Naive thymus-derived CD4-positive, alpha-beta T cell (primary cell): ENCODE results near the gene CREB3L4. TPM values are rescaled to one million over a fixed set of nuclear protein-coding genes. Genes with fewer than 3 reads are reported as not detected.

ENCODE experiments used
- ATAC-seq: fragments of 150-1000 bp; cut with Tn5 transposase; 2 replicates; pipeline ENCODE4 v1.10.0; 2021; ENCODE audit warnings: mild to moderate bottlenecking, moderate library complexity
- CTCF ChIA-PET: fragments of 350-600 bp; sonication (Branson Sonifier 250); formaldehyde crosslinking; loops from one replicate; lab custom pipeline; 2021; ENCODE audit warnings: antibody characterized with exemption; lab: Charles Lee
- POLR2A ChIA-PET: fragments of 350-600 bp; sonication (Branson Sonifier 250); formaldehyde crosslinking; loops from one replicate; lab custom pipeline; 2021; ENCODE audit warnings: antibody characterized with exemption, inconsistent platforms; lab: Charles Lee
- DNase-seq, 9 donors: peaks; one replicate each; pipeline versions ENCODE4 v3.0.0 to v3.0.0-alpha.2; 2020 to 2022; ENCODE audit warnings: mixed read lengths in 1 of 9
- H3K27ac ChIP-seq: one replicate; pipeline ENCODE4 v1.7.0; 2013; ENCODE audit warnings: mild to moderate bottlenecking, low read depth, low read length, moderate library complexity
- H3K27me3 ChIP-seq, 2 donors: one replicate each; pipeline ENCODE4 v1.7.0; 2013; ENCODE audit warnings: low read length in 2 of 2, mild to moderate bottlenecking in 2 of 2, moderate library complexity in 2 of 2; ENCODE audit not compliant: control insufficient read depth in 2 of 2, insufficient read depth in 2 of 2
- H3K36me3 ChIP-seq, 3 experiments: 1 replicate in 2 of 3; 2 replicates in 1 of 3; pipeline ENCODE4 v1.7.0; 2013; ENCODE audit warnings: low read length in 3 of 3, mild to moderate bottlenecking in 3 of 3, moderate library complexity in 1 of 3; ENCODE audit not compliant: insufficient read depth in 3 of 3, control insufficient read depth in 2 of 3
- H3K4me1 ChIP-seq, 2 donors: one replicate each; pipeline ENCODE4 v1.7.0; 2013; ENCODE audit warnings: low read length in 2 of 2, mild to moderate bottlenecking in 2 of 2, moderate library complexity in 1 of 2; ENCODE audit not compliant: control insufficient read depth in 2 of 2, insufficient read depth in 2 of 2
- H3K4me3 ChIP-seq: 2 replicates; pipeline ENCODE4 v1.7.0; 2013; ENCODE audit warnings: mild to moderate bottlenecking, low read length
- H3K9me3 ChIP-seq, 3 experiments: 1 replicate in 2 of 3; 2 replicates in 1 of 3; pipeline ENCODE4 v1.7.0; 2013; ENCODE audit warnings: low read length in 3 of 3; ENCODE audit not compliant: control insufficient read depth in 2 of 3
- H3K27ac Mint-ChIP-seq, 9 donors: one replicate each; pipeline ENCODE4 v1.8.0; 2020 to 2022; ENCODE audit warnings: mixed read lengths in 9 of 9, mild to moderate bottlenecking in 8 of 9, moderate library complexity in 5 of 9, inconsistent platforms in 2 of 9
- H3K27me3 Mint-ChIP-seq, 5 donors: one replicate each; pipeline ENCODE4 v1.8.0; 2021 to 2022; ENCODE audit warnings: mixed read lengths in 5 of 5, mild to moderate bottlenecking in 1 of 5
- H3K36me3 Mint-ChIP-seq, 5 donors: one replicate each; pipeline ENCODE4 v1.8.0; 2020 to 2022; ENCODE audit warnings: mixed read lengths in 5 of 5, mild to moderate bottlenecking in 3 of 5, inconsistent platforms in 1 of 5
- H3K4me1 Mint-ChIP-seq, 7 donors: one replicate each; pipeline ENCODE4 v1.8.0; 2020 to 2022; ENCODE audit warnings: mixed read lengths in 7 of 7, mild to moderate bottlenecking in 3 of 7, inconsistent platforms in 1 of 7
- H3K4me3 Mint-ChIP-seq, 10 donors: one replicate each; pipeline ENCODE4 v1.8.0; 2020 to 2022; ENCODE audit warnings: mild to moderate bottlenecking in 10 of 10, mixed read lengths in 10 of 10, moderate library complexity in 6 of 10, inconsistent platforms in 2 of 10
- H3K9me3 Mint-ChIP-seq, 11 donors: one replicate each; pipeline ENCODE4 v1.8.0; 2020 to 2022; ENCODE audit warnings: mixed read lengths in 11 of 11, mild to moderate bottlenecking in 4 of 11, inconsistent platforms in 1 of 11, moderate library complexity in 1 of 11
- intact Hi-C, 2 donors: fragments of 100-400 bp; cut with micrococcal nuclease; formaldehyde crosslinking; loops; one replicate each; pipeline ENCODE4 v1.15.1; 2023
- polyA plus RNA-seq, 2 donors: library from polyadenylated mRNA; unstranded; fragments of 300-500 nt; fragmentation: Illumina TruSeq; gene quantifications; one replicate each; pipeline ENCODE4 v1.2.3, GENCODE V29; 2021
- total RNA-seq, 6 experiments: library from RNA in 5 of 6; stranded (reverse) in 5 of 6; gene quantifications; 1 replicate in 5 of 6; 2 replicates in 1 of 6; pipeline ENCODE4 v1.2.3 and lab custom pipeline; 2021 to 2026

The CREB3L4 gene
- total and polyA plus RNA-seq, 7 experiments from 2014 or later: 4.6 to 8.4 (median 7.0) TPM

DNA sequence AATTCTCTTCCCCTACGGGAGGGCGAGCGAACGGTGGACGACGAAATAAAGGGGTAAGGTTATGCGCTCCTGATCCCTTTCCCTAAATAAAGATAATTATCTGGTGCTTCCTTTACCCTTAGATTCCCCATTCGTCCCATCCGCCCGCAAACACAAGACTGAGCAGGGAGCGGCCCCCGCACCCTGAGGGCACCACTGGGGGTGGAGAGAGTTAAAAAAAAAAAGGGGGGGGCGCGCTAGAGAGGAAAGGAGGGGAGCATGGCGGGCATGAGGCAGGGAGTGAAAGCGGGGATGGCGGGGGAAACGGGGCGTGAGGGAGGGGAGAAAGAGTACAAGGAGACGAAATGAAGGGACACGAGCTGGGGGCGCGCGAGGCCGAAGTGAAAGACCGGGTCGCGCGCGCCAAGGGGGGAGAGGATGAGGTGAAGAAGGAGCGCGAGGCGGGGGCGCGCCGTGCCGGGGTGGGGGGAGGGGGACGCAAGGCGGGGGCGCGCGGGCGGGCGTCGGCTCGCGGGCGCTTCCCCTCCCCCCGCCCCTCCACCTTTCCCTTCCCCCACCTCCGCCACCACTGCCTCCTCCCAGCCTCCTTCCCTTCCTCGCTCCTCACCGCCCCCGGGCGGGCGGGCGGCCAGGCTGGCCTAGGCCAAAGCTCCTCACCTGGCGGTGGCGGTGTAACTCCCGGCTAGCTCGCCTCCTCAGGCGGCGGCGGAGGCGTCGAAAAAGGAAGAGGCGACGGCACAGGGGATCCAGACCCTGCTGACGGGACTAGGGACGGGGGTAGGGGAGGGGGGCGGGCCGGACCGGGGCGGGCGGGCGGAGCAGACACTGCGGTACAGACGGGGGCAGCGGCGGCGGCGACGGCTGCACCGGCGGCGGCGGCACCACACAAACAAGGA is 45.4 kb upstream of the CREB3L4 start:
- H3K9me3 ChIP-seq: no peaks in the 10 kb centered on the region
- DNase-seq (peak in 2 of 9 donors; percentile 57), ATAC-seq (no peak)
- Mint-ChIP-seq H3K27ac (peak overlapping the region; percentile 90 to 99 (median 97)), H3K9me3 (peaks cover 0 to 5% (median 0%) of the 10 kb centered on the region in 11 donors), H3K4me1 (peaks cover 35 to 58% (median 49%) of the 10 kb centered on the region in 7 donors), H3K4me3 (peak overlapping the region; percentile 83 to 96 (median 94)), H3K27me3 (peaks cover 0 to 3% (median 0%) of the 10 kb centered on the region in 5 donors), H3K36me3 (peaks cover 0 to 14% (median 0%) of the 10 kb centered on the region in 5 donors)
- ChIA-PET CTCF (interaction anchor here (0.6 to 2.7 kb wide), 10 partner anchors 9 to 231 kb away, joined by 3 to 12 read pairs (median 4); partner anchors contain the start of genes DENND4B, JTB and RAB13), POLR2A (interaction anchor here (0.6 to 8.8 kb wide), 33 partner anchors 9 to 1401 kb away, joined by 3 to 122 read pairs (median 4); partner anchors contain the start of genes CREB3L4, CRTC2, DENND4B and INTS3)
- peak overlapping the region; percentile 80 for H3K27ac ChIP-seq
- intact Hi-C loops: loop anchor here (2.0 to 5.0 kb wide), 7 partner anchors 35 to 290 kb away; partner anchors contain the start of genes CHTOP (in 1 of the 2), CRTC2 (in 1 of the 2), ILF2 (in 1 of the 2) and JTB (in 1 of the 2)
- peaks cover 0 to 6% (median 0%) of the 10 kb centered on the region in 3 experiments for H3K36me3 ChIP-seq
- H3K4me3 ChIP-seq: peak overlapping the region; percentile 72
- no peaks in the 10 kb centered on the region for H3K27me3 ChIP-seq
- H3K4me1 ChIP-seq: peaks cover 40 to 42% of the 10 kb centered on the region in 2 donors

- no peaks in the 10 kb centered on the region for H3K27me3 ChIP-seq
- DNase-seq (peak; percentile 86 to 100 (median 99)), ATAC-seq (peak; percentile 94)
- H3K36me3 ChIP-seq: peaks cover 0 to 3% (median 0%) of the 10 kb centered on the region in 3 experiments
- H3K27ac ChIP-seq: peak within 1 kb of the TSS; percentile 97
- H3K9me3 ChIP-seq: no peaks in the 10 kb centered on the region
- Mint-ChIP-seq H3K4me1 (peaks cover 31 to 53% (median 44%) of the 10 kb centered on the region in 7 donors), H3K9me3 (peaks cover 0 to 5% (median 0%) of the 10 kb centered on the region in 11 donors), H3K27me3 (peaks cover 0 to 3% (median 0%) of the 10 kb centered on the region in 5 donors), H3K27ac (peak within 1 kb of the TSS; percentile 90 to 99 (median 97)), H3K4me3 (peak within 1 kb of the TSS; percentile 83 to 96 (median 94)), H3K36me3 (peaks cover 0 to 11% (median 0%) of the 10 kb centered on the region in 5 donors)
- CTCF ChIA-PET: interaction anchor here (1.1 to 2.7 kb wide), 6 partner anchors 10 to 63 kb away, joined by 3 to 12 read pairs (median 4); partner anchors contain the start of genes DENND4B, JTB and RAB13
- intact Hi-C loops: loop anchor here (1.0 to 5.0 kb wide), 23 partner anchors 22 to 1934 kb away; partner anchors contain the start of genes CRTC2 (in 2 of the 2), HAX1 (in 2 of the 2), JTB (in 2 of the 2) and RPS27 (in 2 of the 2)
- POLR2A ChIA-PET: interaction anchor here (0.5 to 8.8 kb wide), 29 partner anchors 10 to 574 kb away, joined by 3 to 122 read pairs (median 4); partner anchors contain the start of genes CREB3L4, CRTC2, DENND4B and INTS3
- peaks cover 35% of the 10 kb centered on the region in 2 donors for H3K4me1 ChIP-seq
- peak within 1 kb of the TSS; percentile 87 for H3K4me3 ChIP-seq
Measured at GRCh38 chr1:153922972-153923925, 44.5 kb upstream of the CREB3L4 start, which contains the start of gene GATAD2B. Gene GATAD2B (minus strand): TSS chr1:153922972. CDS start chr1:153828347, 94,625 bp downstream.

DNA sequence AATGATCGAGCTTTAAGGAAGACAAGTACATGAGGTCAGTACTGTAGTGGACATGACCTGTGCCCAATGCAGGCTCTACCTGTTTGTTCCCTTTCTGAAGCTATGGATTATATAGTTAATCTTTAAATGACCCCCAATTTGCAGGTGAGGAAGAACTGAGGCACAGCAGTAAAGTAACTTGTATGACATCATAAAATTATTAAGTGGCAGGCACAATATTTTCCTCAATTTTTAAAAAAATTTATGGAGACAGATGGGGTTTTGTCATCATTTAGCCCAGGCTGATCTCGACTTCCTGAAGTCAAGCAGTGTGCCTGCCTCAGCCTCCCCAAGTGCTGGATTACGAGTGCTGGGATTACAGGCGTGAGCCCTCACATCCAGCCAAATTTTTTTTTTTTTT is 41.3 kb upstream of the CREB3L4 start:
- no peak for DNase-seq
- ChIA-PET POLR2A (interaction anchor here (0.6 to 8.8 kb wide), 4 partner anchors 16 to 1924 kb away, joined by 3 to 122 read pairs (median 6); partner anchors contain the start of genes DENND4B and RPS27), CTCF (no interaction called here)
- H3K4me1 ChIP-seq: peaks cover 10 to 11% of the 10 kb centered on the region in 2 donors
- Mint-ChIP-seq H3K36me3 (peaks cover 0 to 6% (median 0%) of the 10 kb centered on the region in 5 donors), H3K27ac (peak overlapping the region in 2 of 9 donors; percentile 11 to 55), H3K27me3 (peaks cover 0 to 3% (median 0%) of the 10 kb centered on the region in 5 donors), H3K4me1 (peaks cover 11 to 29% (median 23%) of the 10 kb centered on the region in 7 donors), H3K9me3 (peaks cover 0 to 5% (median 0%) of the 10 kb centered on the region in 11 donors), H3K4me3 (no peak overlapping the region)
- no peak overlapping the region for H3K4me3 ChIP-seq
- no peak overlapping the region for H3K27ac ChIP-seq
- peaks cover 0 to 31% (median 0%) of the 10 kb centered on the region in 3 experiments for H3K36me3 ChIP-seq
- no peaks in the 10 kb centered on the region for H3K9me3 ChIP-seq
- no peaks in the 10 kb centered on the region for H3K27me3 ChIP-seq
- ATAC-seq: no peak
- intact Hi-C loops: no loop called here

DNA sequence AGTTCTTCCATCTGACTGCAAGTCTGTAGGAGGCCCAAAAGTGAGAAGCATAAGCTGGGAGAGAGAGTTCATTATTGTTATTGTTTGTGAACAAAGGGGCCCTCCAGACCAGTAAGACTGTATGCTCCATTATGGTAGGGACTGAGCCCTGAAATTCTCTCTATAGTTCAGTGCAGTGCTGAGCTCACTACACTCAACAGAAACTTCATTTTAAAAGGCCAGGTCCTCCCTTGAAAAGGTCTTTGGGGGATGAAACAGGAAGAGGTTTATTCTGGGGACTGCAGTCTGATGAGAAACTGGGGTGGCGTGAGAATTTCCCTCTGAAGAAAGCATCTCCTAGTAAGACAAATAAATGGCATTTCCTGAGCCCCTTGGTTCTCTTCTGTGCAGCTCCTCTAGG is 39.5 kb upstream of the CREB3L4 start:
- H3K27ac ChIP-seq: no peak overlapping the region

GRCh38 chr1:153928791-153929341 is 38.8 kb upstream of the CREB3L4 start:
- CTCF ChIA-PET: interaction anchor here (0.9 to 2.2 kb wide), 2 partner anchors 10 to 39 kb away, joined by 3 to 5 read pairs; partner anchors contain the start of gene CREB3L4
- Mint-ChIP-seq H3K4me3 (no peak overlapping the region), H3K36me3 (peaks cover 0 to 4% (median 0%) of the 10 kb centered on the region in 5 donors), H3K9me3 (no peaks in the 10 kb centered on the region), H3K27ac (peak overlapping the region; percentile 4 to 74 (median 52)), H3K27me3 (no peaks in the 10 kb centered on the region), H3K4me1 (peaks cover 6 to 21% (median 9%) of the 10 kb centered on the region in 7 donors)
- H3K4me1 ChIP-seq: peaks cover 2 to 5% of the 10 kb centered on the region in 2 donors
- H3K36me3 ChIP-seq: peaks cover 0 to 49% (median 7%) of the 10 kb centered on the region in 3 experiments
- DNase-seq (no peak), ATAC-seq (no peak)
- no peak overlapping the region for H3K4me3 ChIP-seq
- H3K27me3 ChIP-seq: no peaks in the 10 kb centered on the region
- H3K9me3 ChIP-seq: no peaks in the 10 kb centered on the region
- H3K27ac ChIP-seq: peak overlapping the region; percentile 12
- POLR2A ChIA-PET: interaction anchor here (0.6 to 2.7 kb wide), 3 partner anchors 16 to 39 kb away, joined by 3 to 24 read pairs (median 4); partner anchors contain the start of gene DENND4B
- intact Hi-C loops: no loop called here

More for the DNA sequence above, 39.5 kb upstream of the CREB3L4 start:
- no peaks in the 10 kb centered on the region for H3K27me3 Mint-ChIP-seq
- Histone ChIP-seq H3K9me3 (no peaks in the 10 kb centered on the region), H3K4me3 (no peak overlapping the region), H3K27me3 (no peaks in the 10 kb centered on the region), H3K4me1 (peaks cover 5 to 8% of the 10 kb centered on the region in 2 donors), H3K36me3 (peaks cover 0 to 45% (median 4%) of the 10 kb centered on the region in 3 experiments)
- ChIA-PET POLR2A (interaction anchor here (2.7 kb wide), 1 partner anchor 17 kb away, joined by 24 read pairs; the partner anchor contains the start of gene DENND4B), CTCF (interaction anchor here (2.2 kb wide), 1 partner anchor 9 kb away, joined by 5 read pairs; no protein-coding TSS in a partner anchor)
- DNase-seq (no peak), ATAC-seq (no peak)
- H3K36me3 Mint-ChIP-seq: peaks cover 0 to 5% (median 0%) of the 10 kb centered on the region in 5 donors
- intact Hi-C loops: no loop called here
- H3K27ac Mint-ChIP-seq: peak overlapping the region; percentile 2 to 74 (median 52)
- no peak overlapping the region for H3K4me3 Mint-ChIP-seq
- peaks cover 9 to 25% (median 15%) of the 10 kb centered on the region in 7 donors for H3K4me1 Mint-ChIP-seq
- H3K9me3 Mint-ChIP-seq: no peaks in the 10 kb centered on the region
